ENCODE data around the gene C11orf68.

DNA sequence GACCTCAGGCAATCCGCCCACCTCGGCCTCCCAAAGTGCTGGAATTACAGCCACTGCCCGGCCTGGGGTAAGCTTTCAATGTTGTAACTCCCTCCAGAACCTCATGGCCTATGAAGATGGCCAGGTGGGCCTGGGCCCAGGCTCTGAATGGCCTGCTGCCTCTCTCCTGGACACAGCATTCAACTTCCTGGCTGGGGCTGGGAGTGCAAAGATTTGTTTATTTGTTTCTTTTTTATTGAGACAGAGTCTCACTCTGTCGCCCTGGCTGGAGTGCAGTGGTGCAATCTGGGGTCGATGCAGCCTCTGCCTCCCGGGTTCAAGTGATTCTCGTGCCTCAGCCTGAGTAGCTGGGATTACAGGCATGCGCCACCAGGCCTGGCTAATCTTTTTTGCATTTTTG is 25.9 kb upstream of the C11orf68 start:
- TF ChIP-seq TAF1 (IDR thresholded peaks at IDR 0.05; ENCODE audit: borderline replicate concordance, insufficient read depth, low read length) (no peak), POLR2AphosphoS5 (IDR thresholded peaks at IDR 0.05; ENCODE audit: low read depth, low read length) (no peak), SIN3A (IDR thresholded peaks at IDR 0.05; ENCODE audit: borderline replicate concordance, insufficient read depth, low read length) (no peak)

Data from PFSK-1 (cell line).